Superior temporal gyrus (tissue), 1 donor: ENCODE measurements around the gene LHFPL4.

ENCODE experiments used
- DNase-seq: peaks from one replicate; pipeline ENCODE4 v3.0.0-alpha.2; 2016; ENCODE audit errors: extremely low spot score

LHFPL4 gene

GRCh38 chr3:9473496-9474065, 80.0 kb downstream of the LHFPL4 start:
- no peak for DNase-seq

GRCh38 chr3:9469986-9470385, 83.6 kb downstream of the LHFPL4 start:
- no peak for DNase-seq

- no peak for DNase-seq
These were observed 85.2 kb downstream of the LHFPL4 start for GRCh38 chr3:9468460-9468859.

GRCh38 chr3:9467451-9467850, 86.2 kb downstream of the LHFPL4 start:
- DNase-seq, result no peak

DNA sequence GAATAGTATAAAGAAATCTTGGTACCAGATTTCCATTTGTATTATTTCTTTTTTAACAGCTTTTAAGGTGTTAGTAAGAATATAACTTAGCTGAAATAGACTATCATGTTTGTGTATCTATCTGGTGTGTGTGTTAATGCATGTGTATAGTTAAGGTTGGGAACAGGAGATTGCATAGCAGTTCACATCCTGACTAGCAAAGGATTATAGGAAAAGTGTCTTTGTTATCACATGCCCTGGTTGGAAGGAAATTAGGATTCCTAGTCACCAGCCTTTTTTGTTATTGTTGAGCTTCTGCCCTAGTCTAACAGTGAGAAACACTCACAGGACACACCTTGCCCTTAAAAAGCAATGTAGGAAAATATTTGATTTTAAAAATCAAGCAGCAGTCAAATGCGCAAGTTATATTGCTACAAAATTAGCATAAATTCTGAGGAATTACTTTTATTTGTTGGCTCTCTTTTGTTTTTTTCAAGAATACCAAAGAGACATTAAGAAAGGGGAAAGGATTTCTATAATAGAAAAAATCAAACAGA, 98.0 kb downstream of the LHFPL4 start:
- DNase-seq, result no peak

GRCh38 chr3:9452417-9452816, 101.2 kb downstream of the LHFPL4 start:
- no peak for DNase-seq

- no peak for DNase-seq
These were observed 102.6 kb downstream of the LHFPL4 start for GRCh38 chr3:9450991-9451390.

DNA sequence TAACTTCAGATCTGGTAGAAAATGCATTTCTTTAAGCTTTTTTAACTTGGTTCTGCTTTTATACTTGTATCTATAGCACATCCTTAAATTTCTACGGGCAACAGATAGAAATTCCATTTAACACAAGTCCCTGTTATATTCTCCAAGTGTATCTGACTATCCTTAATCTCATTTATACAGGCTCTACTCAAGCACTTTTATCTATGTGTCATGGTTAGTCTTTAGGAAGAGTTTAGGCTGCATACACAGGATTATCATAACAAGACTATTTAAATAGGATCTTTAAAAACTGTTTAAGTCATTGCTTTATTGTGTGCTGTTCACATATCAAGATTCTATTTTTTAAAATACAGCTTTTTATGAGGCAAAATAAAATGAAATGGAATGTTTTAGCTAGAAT, 103.5 kb downstream of the LHFPL4 start:
- no peak for DNase-seq

DNA sequence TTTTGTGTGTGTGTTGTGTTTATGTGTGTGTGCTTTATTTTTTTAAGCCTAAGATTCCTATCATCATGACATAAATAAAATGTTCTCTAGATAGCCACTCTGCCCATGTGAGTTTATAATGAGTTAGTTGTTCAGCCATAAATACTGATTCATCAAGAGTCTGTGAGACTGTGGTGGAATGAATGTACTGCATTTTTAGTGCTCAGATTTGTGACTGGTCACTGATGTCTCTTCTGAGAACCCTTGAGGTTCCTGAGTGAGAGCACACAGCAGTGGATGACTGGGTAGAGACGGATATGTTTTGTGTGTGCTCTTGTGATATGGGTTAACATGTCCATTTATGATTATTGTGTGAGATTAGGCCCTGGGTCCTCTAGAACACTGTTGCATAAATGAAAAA, 105.0 kb downstream of the LHFPL4 start:
- DNase-seq, result peak; percentile 25
